H1 (cell line): Measurements from ENCODE around the gene MMP11. TPM values are rescaled to one million over a fixed set of nuclear protein-coding genes. Genes with fewer than 3 reads are reported as not detected.

Source experiments
- BCL11A ChIP-seq, 2 experiments: IDR thresholded peaks; one replicate each; pipeline ENCODE4 v1.6.1; 2011; ENCODE audit warnings: low read depth in 2 of 2, low read length in 2 of 2, mild to moderate bottlenecking in 2 of 2
- FOSL1 ChIP-seq: IDR thresholded peaks from 2 replicates; pipeline ENCODE4 v1.6.1; 2011; ENCODE audit warnings: mild to moderate bottlenecking, low read depth, low read length, moderate library complexity; ENCODE audit not compliant: insufficient read depth
- USF2 ChIP-seq: IDR thresholded peaks from 2 replicates; pipeline ENCODE4 v1.6.1; 2011; ENCODE audit warnings: low read length, improper control_type of control experiment
- polyA plus RNA-seq, 7 experiments: library from polyadenylated mRNA; depleted of rRNA in 3 of 7; stranded (reverse) in 5 of 7; unstranded in 2 of 7; fragments of >200 nt in 5 of 7; fragments of 200-250 nt in 2 of 7; gene quantifications; 1 replicate in 5 of 7; 2 replicates in 1 of 7; 4 replicates in 1 of 7; pipeline versions ENCODE4 v1.2.1 to v1.2.3, GENCODE V29; 2011 to 2013; ENCODE audit warnings: missing spikeins in 2 of 7, mixed read lengths in 2 of 7
- total RNA-seq: library from RNA; stranded (reverse); fragmentation: NEBNext Ultra II Directional; extraction: Animal tissue kit (Norgen Biotek cat#: 25700); gene quantifications from 2 replicates; pipeline ENCODE4 v1.2.1, GENCODE V29; 2021

Gene MMP11
- total and polyA plus RNA-seq, 2 of the 8 experiments (the other 6 are each of a cell fraction or from before 2014, with no cell fraction given), result 10.2 to 18.3 TPM

DNA sequence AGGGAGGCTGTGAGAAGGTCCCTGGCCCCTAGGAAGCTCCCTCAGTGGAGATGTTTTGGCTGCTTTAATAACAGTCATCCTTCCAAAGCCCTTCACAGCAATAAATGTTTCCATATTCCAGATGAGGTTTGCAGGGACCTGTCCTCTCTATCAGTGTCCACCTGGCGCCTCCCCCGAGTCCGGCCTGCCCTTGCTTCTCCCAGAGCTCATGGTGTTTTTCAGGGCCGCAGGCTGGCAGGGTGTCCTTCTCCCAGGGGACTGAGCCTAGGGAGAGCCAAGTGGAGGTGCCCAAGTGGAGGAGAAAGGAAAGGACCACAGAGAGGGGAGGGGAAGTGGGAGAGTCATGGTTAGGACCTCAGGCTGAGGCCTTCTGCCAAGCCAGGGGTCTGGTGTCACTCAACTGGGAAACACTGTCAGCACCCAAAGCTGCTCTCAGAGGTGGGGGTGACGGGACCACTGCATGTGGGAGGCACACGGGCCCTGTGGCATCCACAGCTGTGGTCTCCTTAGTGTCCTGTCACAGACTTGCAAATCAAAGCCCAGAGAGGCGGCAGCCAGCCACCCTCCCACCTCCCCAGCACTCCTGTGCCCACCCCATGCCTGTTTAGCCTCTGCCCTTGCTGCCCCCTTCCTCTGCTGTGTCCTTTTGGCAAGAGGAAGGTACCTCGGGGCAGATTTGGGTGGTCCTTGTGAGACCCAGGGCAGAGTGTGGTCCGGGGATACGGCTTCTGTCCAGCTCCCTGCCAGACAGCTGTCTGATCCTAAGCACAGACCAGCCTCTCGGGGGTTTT is 59.8 kb downstream of the MMP11 start (continued):
- TF ChIP-seq FOSL1 (no peak), BCL11A (IDR thresholded peaks at IDR 0.05; ENCODE audit: low read depth in 2 of 2, low read length in 2 of 2) (no peak), USF2 (no peak)
- TF ChIP-seq, all 59 proteins: peak for 0
